Endodermal cell (in vitro differentiated cells): ENCODE data around the gene GRM3. TPM values are rescaled to one million over a fixed set of nuclear protein-coding genes. Genes with fewer than 3 reads are reported as not detected.

ENCODE experiments used
- DNase-seq: peaks from one replicate; pipeline ENCODE4 v3.0.0-alpha.2; 2017
- H3K27ac ChIP-seq: 2 replicates; pipeline ENCODE4 v1.5.1; 2013; ENCODE audit warnings: mild to moderate bottlenecking, low read depth, low read length, moderate library complexity
- H3K27me3 ChIP-seq: 2 replicates; pipeline ENCODE4 v1.6.1; 2013; ENCODE audit warnings: mild to moderate bottlenecking, low read length, moderate library complexity; ENCODE audit not compliant: insufficient read depth, control insufficient read depth, poor library complexity, severe bottlenecking
- H3K36me3 ChIP-seq: 2 replicates; pipeline ENCODE4 v1.7.0; 2013; ENCODE audit warnings: mild to moderate bottlenecking, low read length, moderate library complexity; ENCODE audit not compliant: control insufficient read depth, insufficient read depth
- H3K4me1 ChIP-seq: one replicate; pipeline ENCODE4 v1.7.0; 2013; ENCODE audit warnings: low read length; ENCODE audit not compliant: control insufficient read depth, insufficient read depth
- H3K4me3 ChIP-seq: 2 replicates; pipeline ENCODE4 v1.5.1; 2013; ENCODE audit warnings: mild to moderate bottlenecking, low read length, moderate library complexity
- H3K9ac ChIP-seq: 2 replicates; pipeline ENCODE4 v1.6.1; 2013; ENCODE audit warnings: mild to moderate bottlenecking, low read length, moderate library complexity; ENCODE audit not compliant: poor library complexity, severe bottlenecking; ENCODE audit errors: extremely low read depth
- H3K9me3 ChIP-seq: 2 replicates; pipeline ENCODE4 v1.6.1; 2013; ENCODE audit warnings: mild to moderate bottlenecking, low read length, moderate library complexity; ENCODE audit not compliant: control insufficient read depth
- H3K27ac Mint-ChIP-seq: 2 replicates; pipeline ENCODE4 v1.8.0; 2020; ENCODE audit warnings: mixed read lengths
- H3K27me3 Mint-ChIP-seq: 2 replicates; pipeline ENCODE4 v1.8.0; 2021; ENCODE audit warnings: mild to moderate bottlenecking, mixed read lengths; ENCODE audit not compliant: insufficient read depth
- H3K36me3 Mint-ChIP-seq: 2 replicates; pipeline ENCODE4 v1.8.0; 2020; ENCODE audit warnings: low read depth, mixed read lengths
- H3K4me1 Mint-ChIP-seq: 2 replicates; pipeline ENCODE4 v1.8.0; 2020; ENCODE audit warnings: mixed read lengths
- H3K4me3 Mint-ChIP-seq: 2 replicates; pipeline ENCODE4 v1.8.0; 2020; ENCODE audit warnings: mild to moderate bottlenecking, moderate library complexity, mixed read lengths
- H3K9me3 Mint-ChIP-seq: 2 replicates; pipeline ENCODE4 v1.8.0; 2020; ENCODE audit warnings: mild to moderate bottlenecking, mixed read lengths
- WGBS, 2 experiments: methylation state at CpG; one replicate each; pipeline versions ENCODE4 v1.1.5 to v1.1.7; 2013; ENCODE audit warnings: missing lambda C conversion rate in 2 of 2, mixed read lengths in 1 of 2; ENCODE audit not compliant: insufficient coverage in 1 of 2, insufficient read length in 1 of 2; 5-methylcytosine and 5-hydroxymethylcytosine counted together
- total RNA-seq, 2 donors: library from RNA; stranded (reverse); fragmentation: NEBNext Ultra II Directional in 1 of 2; extraction: Animal tissue kit (Norgen Biotek cat#: 25700) in 1 of 2; gene quantifications; 2 replicates in 1 of 2; 3 replicates in 1 of 2; pipeline ENCODE4 v1.2.1, GENCODE V29; 2021
- TF ChIP-seq, protein P1 (sequence below): fragments of 200-600 bp; sonication (generic); conservative IDR thresholded peaks from 2 replicates; pipeline ENCODE4 v1.5.0; 2021; ENCODE audit warnings: antibody characterized with exemption, mild to moderate bottlenecking

Gene GRM3
- total RNA-seq, 2 donors from 2014 or later = 0.75 to 0.91 TPM

DNA sequence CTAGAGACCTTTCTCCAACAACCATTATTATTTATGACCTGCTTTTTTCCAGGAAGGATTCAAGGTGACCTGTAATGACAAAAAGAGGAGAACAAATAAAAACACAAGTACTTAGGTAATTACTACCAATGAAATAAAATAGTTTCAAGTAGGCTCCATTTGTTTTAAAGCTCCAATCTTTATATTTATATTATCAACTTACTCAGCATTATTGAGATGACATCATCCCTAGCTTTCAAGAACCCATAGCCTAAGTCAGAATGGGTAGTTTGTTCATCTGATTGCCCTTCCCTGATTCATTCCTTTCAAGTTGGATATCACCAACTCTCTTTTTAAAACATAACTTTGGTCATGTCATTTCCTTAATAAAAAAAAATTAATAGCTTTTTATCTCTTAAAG lies 131.5 kb downstream of the GRM3 start:
- H3K36me3 ChIP-seq = no peaks in the 10 kb centered on the region
- no peak overlapping the region for H3K4me3 ChIP-seq
- no peak overlapping the region for H3K27ac Mint-ChIP-seq
- H3K4me1 Mint-ChIP-seq = peaks cover 5% of the 10 kb centered on the region
- no peak overlapping the region for H3K27ac ChIP-seq
- H3K4me3 Mint-ChIP-seq = no peak overlapping the region
- H3K9me3 Mint-ChIP-seq = no peaks in the 10 kb centered on the region
- H3K9ac ChIP-seq = no peak overlapping the region
- H3K27me3 Mint-ChIP-seq = no peaks in the 10 kb centered on the region
- H3K36me3 Mint-ChIP-seq = no peaks in the 10 kb centered on the region
- H3K27me3 ChIP-seq = no peaks in the 10 kb centered on the region
- H3K4me1 ChIP-seq = peaks cover 2% of the 10 kb centered on the region
- TF ChIP-seq, protein P1, sequence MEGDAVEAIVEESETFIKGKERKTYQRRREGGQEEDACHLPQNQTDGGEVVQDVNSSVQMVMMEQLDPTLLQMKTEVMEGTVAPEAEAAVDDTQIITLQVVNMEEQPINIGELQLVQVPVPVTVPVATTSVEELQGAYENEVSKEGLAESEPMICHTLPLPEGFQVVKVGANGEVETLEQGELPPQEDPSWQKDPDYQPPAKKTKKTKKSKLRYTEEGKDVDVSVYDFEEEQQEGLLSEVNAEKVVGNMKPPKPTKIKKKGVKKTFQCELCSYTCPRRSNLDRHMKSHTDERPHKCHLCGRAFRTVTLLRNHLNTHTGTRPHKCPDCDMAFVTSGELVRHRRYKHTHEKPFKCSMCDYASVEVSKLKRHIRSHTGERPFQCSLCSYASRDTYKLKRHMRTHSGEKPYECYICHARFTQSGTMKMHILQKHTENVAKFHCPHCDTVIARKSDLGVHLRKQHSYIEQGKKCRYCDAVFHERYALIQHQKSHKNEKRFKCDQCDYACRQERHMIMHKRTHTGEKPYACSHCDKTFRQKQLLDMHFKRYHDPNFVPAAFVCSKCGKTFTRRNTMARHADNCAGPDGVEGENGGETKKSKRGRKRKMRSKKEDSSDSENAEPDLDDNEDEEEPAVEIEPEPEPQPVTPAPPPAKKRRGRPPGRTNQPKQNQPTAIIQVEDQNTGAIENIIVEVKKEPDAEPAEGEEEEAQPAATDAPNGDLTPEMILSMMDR = no peak
- DNase-seq = no peak
- H3K9me3 ChIP-seq = no peaks in the 10 kb centered on the region

DNA sequence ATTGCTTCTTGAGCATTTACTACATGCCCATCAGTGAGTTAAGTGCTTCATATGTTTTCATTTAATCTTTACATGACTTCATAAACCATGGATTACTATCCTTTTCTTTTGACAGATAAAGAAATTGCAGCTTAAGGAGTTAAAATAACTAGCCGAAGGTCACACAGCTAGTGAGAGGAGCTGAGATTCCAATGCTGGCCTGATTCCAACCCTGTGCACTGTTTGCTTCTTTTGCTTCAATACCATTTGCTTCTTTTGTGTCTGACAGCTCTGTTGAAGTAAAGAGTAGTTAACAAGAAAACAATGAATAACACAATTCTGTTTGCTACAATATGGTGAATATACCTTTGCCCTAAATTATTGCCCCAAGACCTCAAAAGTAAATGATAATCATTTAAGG lies 132.4 kb downstream of the GRM3 start:
- no peak overlapping the region for H3K27ac ChIP-seq
- Mint-ChIP-seq H3K4me1 (peaks cover 5% of the 10 kb centered on the region), H3K9me3 (no peaks in the 10 kb centered on the region), H3K27ac (no peak overlapping the region), H3K4me3 (no peak overlapping the region), H3K27me3 (no peaks in the 10 kb centered on the region), H3K36me3 (no peaks in the 10 kb centered on the region)
- no peaks in the 10 kb centered on the region for H3K9me3 ChIP-seq
- TF ChIP-seq, protein P1 = no peak
- WGBS, 2 experiments = 92% methylated on average over 1 of the region's 1 CpG; no CpG with 5 or more reads in 1 of the 2 experiments
- DNase-seq = no peak
- no peaks in the 10 kb centered on the region for H3K36me3 ChIP-seq
- peaks cover 2% of the 10 kb centered on the region for H3K4me1 ChIP-seq
- no peak overlapping the region for H3K4me3 ChIP-seq
- no peak overlapping the region for H3K9ac ChIP-seq
- H3K27me3 ChIP-seq = no peaks in the 10 kb centered on the region

DNA sequence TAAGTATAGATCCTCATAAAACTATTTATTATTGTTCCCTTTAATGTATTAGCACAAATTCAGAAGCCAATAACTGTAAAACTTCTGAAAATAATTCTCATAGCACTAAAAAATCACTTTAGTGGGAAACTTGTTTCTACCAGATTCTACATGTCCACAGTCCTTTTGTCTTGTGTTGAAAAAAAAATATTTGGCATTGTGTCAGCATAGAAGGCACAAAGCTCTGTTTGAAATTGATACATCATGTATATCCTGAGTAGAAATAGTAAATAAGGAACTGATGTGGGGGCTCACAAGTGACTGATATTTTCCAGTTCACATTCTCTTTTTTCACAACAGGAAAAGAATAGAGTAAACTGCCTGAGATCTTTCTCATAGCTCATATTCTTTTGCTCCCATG lies 134.6 kb downstream of the GRM3 start:
- Mint-ChIP-seq H3K4me1 (peaks cover 4% of the 10 kb centered on the region), H3K27me3 (no peaks in the 10 kb centered on the region), H3K27ac (no peak overlapping the region), H3K36me3 (no peaks in the 10 kb centered on the region), H3K9me3 (no peaks in the 10 kb centered on the region), H3K4me3 (no peak overlapping the region)
- no peak overlapping the region for H3K9ac ChIP-seq
- DNase-seq = no peak
- H3K4me3 ChIP-seq = no peak overlapping the region
- no peaks in the 10 kb centered on the region for H3K9me3 ChIP-seq
- no peak overlapping the region for H3K27ac ChIP-seq
- TF ChIP-seq, protein P1 = no peak
- H3K4me1 ChIP-seq = peaks cover 2% of the 10 kb centered on the region
- no peaks in the 10 kb centered on the region for H3K27me3 ChIP-seq
- H3K36me3 ChIP-seq = no peaks in the 10 kb centered on the region
